HG03039 (cell line): ENCODE data around the gene CTNNA3.

Experiments used
- ATAC-seq: cut with Tn5 transposase; IDR thresholded peaks from one replicate; pipeline ENCODE4 v1.9.1; 2021; ENCODE audit warnings: mild to moderate bottlenecking, moderate library complexity; ENCODE audit not compliant: unreplicated experiment

The CTNNA3 gene

DNA sequence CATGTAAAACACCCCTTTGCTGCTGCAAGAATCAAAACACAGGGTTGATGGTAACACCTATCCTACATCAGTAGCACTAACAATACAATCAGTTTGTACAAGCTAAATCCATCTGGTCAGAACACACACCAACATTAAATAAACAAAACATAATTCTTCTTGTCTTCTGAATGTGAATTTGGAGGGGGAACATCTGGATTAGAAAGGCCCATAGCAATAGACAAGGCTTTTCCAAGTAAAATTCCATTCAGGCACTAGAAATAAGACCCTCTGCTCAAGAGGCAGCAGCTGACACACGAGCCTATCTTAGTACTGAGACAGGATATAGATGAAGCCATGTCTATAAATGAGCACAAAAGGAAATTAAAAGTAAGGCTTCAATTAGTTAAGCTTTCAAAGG, 1610.1 kb downstream of the CTNNA3 start:
- no peak for ATAC-seq

- no peak for ATAC-seq
Measured at GRCh38 chr10:66071907-66072306, 1624.1 kb downstream of the CTNNA3 start.

DNA sequence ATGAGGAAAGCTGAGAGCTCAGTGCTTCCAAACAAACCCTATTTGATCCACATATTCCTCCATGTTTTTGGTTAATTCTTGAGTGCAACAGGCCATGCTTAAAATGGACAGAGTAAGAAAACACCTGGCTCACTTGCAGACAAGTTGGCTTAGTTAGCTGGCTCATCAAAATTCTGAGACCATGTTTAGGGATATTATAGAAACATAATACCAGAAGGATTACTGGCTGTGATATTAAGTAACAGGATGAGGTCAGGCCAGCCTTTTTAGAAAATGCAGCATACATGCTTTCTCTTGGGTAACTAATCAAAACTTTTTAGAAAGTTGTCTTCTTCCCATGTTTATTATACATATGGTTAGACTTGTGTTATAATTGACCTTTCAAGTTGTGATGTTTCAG, 1637.4 kb downstream of the CTNNA3 start:
- no peak for ATAC-seq

DNA sequence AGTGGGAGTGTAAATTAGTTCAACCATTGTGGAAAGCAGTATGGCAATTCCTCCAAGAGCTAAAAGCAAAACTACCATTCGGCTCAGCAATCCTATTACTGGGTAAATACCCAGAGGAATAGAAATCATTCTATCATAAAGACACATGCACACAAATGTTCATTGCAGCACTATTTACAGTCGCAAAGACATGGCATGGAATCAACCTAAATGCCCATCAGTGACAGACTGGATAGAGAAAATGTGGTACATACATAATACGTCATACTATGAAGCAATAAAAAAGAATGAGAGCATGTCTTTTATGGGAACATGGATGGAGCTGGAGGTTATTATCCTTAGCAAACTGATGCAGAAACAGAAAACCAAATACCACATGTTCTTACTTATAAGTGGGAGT, 1646.7 kb downstream of the CTNNA3 start:
- no peak for ATAC-seq

GRCh38 chr10:66045859-66046258, 1650.1 kb downstream of the CTNNA3 start:
- no peak for ATAC-seq

DNA sequence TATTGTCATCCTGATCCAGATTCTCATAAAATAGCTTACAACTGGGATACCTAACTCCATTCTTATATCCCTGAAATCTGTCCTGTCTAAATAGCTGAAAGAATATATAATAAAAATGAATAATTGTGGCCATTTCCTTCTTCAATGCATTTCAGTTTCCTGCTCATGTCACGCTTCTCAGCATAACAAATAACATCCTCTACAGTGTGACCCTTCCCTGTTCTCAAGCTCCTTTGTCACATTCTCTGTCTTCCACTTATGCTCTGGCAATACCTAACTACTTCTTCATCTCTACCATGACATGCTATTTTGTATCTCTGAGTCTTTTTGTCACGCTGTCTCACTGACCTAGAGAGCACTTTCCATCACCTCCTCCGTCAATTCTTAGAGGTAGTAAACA, 1654.2 kb downstream of the CTNNA3 start:
- no peak for ATAC-seq

DNA sequence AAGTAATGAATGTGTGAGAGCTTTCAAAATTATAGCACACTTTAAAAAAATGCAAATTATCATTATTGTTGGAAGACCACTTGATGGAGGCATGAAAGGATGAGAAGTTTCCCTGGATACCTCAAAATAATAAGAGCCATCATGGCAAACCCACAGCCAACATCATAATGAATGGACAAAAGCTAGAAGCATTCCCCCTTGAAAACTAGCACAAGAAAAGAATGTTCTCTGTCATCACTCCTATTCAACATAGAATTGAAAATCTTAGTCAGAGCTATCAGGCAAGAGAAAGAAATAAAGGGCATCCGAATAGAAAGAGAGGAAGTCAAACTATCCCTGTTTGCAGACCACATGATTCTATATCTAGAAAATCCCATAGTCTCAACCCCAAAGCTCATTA, 1657.4 kb downstream of the CTNNA3 start:
- ATAC-seq, result no peak

GRCh38 chr10:66026321-66026720, 1669.7 kb downstream of the CTNNA3 start:
- ATAC-seq, result no peak

GRCh38 chr10:66025186-66025585, 1670.8 kb downstream of the CTNNA3 start:
- no peak for ATAC-seq

- ATAC-seq, result no peak
Measured at GRCh38 chr10:66021423-66021822, 1674.6 kb downstream of the CTNNA3 start.

- ATAC-seq, result no peak
Measured at GRCh38 chr10:66008221-66008620, 1687.8 kb downstream of the CTNNA3 start.

DNA sequence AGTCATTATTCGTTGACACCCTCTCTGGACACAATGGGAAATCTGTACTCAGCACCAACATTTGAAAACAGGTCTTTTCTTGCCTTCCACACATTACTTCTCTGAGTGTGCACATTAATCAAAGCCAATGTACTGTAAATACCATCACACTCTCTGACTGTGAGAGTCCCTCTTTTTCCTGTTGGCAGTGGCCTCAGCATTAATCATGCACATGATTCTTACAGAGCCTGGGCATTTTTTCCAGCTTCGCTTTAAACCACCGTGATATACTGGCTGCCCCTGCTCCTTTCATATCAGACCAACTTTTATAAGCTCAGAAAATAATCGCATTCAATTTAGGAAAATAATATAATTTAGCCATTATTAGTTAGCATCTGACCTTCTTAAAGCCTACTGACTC, 1689.6 kb downstream of the CTNNA3 start:
- ATAC-seq, result no peak

DNA sequence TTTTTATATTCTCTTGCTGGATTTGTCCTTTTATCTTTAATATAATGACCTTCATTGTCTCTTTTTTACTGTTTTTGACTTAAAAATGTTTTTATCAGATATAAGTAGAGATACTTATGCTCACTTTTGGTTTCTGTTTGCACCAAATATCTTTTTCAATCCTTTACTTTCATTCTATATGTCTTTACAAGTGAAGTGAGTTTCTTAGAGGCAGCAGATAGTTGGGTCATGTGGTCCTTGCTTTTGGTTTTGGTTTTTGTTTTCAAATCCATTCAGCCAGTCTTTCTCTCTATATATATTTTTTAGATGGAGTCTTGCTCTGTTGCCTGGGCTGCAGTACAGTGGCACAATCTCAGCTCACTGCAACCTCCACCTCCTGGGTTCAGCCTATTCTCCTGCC, 1702.5 kb downstream of the CTNNA3 start:
- ATAC-seq, result no peak

GRCh38 chr10:65968871-65969270, 1727.1 kb downstream of the CTNNA3 start:
- no peak for ATAC-seq

DNA sequence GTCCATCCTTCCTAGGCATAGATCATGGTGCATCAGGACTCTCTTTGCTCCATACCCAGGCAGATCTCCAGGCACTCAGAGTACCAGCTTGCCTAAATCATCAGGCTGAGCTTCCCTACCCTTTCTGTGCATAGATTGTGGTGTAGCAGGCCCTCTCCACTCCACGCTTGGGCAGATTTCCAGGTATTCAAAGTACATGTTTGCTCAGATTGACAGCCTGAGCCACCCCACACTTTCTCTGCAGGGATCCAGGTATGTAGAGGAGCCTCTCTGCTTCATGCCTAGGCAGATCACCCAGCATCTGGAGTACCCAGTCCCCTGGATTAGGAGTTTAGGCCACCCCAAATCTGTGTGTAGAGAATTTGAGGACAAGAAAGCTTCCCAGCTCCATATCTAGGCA, 1727.6 kb downstream of the CTNNA3 start:
- ATAC-seq, result no peak

- ATAC-seq, result no peak
Measured at GRCh38 chr10:65964205-65964604, 1731.8 kb downstream of the CTNNA3 start.

DNA sequence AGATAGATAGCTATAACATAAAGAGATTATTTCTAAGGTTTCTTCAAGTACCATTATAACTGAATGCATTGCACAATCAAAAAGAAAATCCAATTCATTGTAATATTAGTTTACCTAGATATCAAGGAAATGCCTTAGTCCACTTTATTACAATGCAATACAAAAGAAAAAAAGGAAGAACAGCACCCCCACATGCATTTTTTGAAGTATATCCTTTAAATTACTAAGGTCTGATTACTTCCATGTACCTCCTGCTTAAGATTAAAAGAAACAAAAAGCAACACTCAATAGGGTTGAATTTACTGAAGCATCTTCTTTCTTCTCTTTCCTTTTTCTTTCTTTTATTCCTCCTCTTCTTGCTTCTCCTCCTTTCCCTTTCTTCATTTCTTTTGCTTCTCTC, 1743.9 kb downstream of the CTNNA3 start:
- ATAC-seq, result no peak

- ATAC-seq, result no peak
Measured at GRCh38 chr10:65950075-65950474, 1745.9 kb downstream of the CTNNA3 start.

DNA sequence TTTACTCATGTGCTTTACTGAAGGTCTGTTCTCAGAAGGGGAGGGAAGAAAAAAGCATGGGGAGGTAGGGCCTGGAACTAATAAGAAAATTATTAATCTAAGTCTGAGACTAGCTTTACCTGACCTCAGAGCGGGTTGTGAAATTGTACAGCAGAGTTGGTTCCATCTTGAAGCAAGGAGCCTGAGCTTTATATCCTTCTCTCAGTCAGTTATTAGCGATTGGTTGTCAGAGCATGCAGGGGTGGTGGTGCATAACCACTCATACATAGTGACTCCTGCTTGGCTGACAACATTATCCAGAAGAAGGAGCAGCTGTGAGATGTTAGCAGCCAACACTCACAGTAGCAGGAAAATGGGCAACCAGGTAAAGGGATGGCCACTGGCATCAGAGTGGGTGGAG, 1746.5 kb downstream of the CTNNA3 start:
- ATAC-seq, result no peak

DNA sequence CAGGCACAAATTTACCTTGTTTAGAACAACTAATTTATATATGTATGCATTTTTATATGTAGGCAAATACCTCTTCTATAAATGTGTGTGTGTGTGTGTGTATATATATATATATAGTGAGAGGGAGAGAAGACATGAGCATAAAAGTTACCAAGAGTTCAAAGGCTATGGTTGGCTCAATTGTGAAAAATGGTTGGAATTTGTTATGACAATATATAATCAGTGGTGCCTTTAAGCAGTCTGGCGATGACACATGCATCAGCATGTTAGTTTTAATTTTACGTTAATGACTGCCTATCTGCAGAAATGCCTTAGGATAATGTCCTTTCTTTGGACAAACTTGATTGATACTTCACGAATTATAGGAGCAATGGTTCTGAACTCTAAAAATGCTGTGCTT, 1750.9 kb downstream of the CTNNA3 start:
- no peak for ATAC-seq

DNA sequence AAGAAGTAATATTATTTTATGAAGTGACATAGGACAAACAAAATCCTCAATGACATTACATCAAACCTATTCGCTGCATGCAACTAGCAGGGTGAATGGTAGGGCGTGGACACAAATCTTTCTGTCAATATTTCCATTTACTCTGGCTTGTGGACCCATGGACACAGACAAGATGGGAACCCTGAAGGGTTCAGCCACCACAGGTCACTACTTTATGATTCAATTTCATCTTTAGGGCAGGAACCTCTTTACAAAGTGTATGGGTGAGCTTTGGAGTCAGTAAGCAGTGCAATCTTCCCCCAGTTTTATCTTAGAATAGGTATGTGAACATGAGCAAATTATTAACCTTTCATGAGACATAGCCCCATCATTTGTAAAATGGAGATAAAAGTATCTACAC, 1752.5 kb downstream of the CTNNA3 start:
- no peak for ATAC-seq

- no peak for ATAC-seq
Measured at GRCh38 chr10:65940816-65941662, 1755.0 kb downstream of the CTNNA3 start.

DNA sequence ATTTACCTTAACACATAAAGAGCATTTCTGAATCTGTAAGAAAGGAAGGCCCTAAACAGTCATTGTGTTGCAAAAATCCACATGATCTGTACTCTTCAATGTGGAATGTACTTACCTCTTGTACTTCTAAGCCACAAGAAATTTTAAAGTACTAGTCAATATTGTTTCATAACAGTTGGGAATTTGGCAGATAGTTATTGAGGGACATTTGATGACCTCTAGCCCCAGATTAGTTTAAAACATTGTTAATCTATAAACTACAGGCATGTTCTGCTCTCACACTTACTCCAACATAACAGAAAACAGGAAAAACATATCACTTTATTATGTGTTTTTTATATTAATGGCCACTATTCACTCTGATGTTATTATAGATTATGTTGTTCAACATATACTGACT, 1755.9 kb downstream of the CTNNA3 start:
- no peak for ATAC-seq
